HG03442 (cell line): ENCODE data around the gene TMPRSS9.
"Not testable (repeated sequence)": the region's sequence is repeated elsewhere in the genome, so short reads cannot be mapped to it uniquely, and the experiment has no call there.

ENCODE experiments used
- ATAC-seq: cut with Tn5 transposase; IDR thresholded peaks from one replicate; pipeline ENCODE4 v1.9.1; 2021; ENCODE audit warnings: mild to moderate bottlenecking, moderate library complexity; ENCODE audit not compliant: unreplicated experiment

TMPRSS9 gene

DNA sequence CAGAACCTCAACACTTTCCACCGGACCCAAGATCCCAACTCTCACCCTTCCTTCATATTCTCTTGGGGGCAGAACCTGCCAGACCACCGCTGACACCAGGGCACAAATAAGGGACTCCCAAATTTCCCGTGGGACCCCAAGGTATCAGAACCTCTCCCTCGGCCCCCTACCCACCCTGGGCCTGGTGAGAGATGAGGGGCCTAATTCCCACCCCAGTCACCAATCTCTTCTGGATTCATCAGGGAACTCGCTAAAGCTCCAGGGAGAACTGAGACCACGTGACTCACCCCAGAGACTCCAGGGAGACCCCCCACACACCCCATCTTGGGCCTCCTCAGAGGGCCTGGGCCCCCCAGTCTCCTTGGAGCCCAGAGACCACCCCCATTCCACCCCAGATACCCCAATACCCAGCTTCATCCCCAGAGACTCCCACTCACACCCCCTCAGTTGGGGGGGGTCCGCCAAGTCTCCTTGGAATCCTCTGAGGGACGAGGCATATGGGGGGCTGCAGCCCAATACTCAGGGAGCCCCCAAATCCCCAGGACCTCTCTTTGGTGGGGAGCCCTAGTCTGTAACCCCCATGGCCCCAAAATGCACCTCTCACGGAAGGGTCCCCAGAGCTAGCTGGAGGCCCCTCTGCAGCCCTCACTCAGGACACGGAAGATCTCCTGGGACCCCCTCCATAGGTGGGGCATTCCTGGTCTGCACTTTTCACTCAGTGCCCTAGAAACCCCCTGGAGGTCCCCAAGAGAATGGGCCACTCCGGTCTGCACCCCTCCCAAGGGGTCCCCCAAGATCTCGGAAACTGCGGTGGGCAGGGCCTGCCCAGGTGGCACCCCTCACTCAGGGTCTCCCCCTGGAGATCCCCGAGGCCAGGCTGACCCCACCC lies 95.1 kb downstream of the TMPRSS9 start:
- no peak for ATAC-seq

DNA sequence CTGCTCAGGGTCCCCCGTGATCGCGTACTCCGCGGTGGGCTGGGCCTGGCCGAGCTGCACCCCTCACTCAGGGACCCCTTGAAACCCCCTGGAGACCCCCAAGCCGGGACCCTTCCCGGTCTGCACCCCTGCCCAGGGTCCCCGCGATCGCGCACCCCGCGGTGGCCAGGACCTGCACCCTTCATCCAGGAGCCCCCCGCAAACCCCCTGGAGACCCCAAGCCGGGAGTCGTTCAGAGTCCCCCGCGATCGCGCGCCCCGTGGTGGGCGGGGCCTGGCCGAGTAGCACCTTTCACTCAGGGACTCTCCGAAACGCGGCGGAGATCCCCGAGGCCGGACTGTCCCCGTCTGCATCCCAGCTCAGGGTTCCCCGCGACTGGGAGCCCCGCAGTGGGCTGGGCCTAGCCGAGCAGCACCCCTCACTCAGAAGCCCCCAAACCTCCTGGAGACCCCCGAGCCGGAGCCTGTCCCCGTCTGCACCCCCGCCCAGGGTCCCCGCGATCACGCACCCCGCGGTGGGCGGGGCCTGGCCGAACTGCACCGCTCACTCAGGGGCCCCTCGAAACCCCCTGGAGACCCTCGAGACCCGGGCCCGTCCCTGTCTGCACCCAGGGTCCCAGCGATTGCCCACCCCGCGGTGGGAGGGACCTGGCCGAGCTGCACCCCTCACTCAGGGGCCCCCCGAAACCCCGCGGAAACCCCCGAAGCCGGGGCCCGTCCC lies 95.9 kb downstream of the TMPRSS9 start:
- peak; percentile 24 for ATAC-seq

DNA sequence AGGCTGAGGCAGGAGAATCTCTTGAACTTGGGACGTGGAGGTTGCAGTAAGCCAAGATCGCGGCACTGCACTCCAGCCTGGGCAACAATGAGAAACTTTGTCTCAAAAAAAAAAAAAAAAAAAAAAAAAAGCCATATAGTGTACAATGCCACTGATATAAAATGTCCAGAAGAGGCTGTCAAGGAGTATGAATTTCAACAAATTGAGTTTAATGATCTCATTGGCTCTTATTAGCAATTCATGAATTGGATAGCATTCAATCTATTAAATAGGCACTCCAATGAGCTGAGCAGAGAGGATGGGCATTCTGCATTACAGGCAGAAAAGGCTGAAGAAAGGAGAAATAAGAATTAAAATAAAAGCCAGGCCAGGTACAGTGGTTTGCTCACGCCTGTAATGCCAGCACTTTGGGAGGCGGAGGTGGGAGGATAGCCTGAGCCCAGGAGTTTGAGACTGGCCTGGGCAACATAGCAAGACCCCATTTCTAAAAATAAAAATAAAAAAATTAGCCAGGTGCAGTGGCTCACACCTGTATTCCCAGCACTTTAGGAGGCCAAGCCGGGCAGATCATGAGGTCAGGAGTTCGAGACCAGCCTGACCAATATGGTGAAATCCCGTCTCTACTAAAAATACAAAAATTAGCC lies 97.5 kb downstream of the TMPRSS9 start:
- no peak for ATAC-seq

DNA sequence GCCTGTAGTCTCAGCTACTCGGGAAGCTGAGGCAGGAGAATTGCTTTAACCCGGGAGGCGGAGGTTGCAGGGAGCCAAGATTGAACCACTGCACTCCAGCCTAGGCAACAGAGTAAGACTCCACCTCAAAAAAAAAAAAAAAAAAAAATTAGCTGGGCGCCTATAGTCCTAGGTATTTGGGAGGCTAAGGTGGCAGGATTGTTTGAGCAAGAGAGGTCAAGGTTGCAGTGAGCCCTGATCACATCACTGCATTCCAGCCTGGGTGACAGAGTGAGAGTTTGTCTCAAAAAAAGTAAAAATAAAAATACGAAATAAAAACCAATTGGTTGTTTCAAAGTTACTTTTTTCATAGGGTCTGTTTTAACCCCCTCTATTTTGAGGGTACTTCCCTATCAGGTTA lies 98.0 kb downstream of the TMPRSS9 start:
- ATAC-seq = no peak

DNA sequence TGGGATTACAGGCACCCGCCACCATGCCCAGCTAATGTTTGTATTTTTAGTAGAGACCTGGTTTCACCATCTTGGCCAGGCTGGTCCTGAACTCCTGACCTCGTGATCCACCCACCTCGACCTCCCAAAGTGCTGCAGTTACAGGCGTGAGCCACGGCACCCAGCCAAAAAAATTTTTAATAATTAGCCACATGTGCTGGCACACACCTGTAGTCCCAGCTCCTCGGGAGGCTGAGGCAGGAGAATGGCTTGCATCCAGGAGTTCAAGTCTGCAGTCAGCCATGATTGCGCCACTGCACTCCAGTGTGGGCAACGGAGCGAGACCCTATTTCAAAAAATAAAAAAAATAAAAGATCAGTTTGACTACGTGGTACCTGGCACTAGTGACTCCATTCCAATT lies 98.7 kb downstream of the TMPRSS9 start:
- not testable (repeated sequence) for ATAC-seq

DNA sequence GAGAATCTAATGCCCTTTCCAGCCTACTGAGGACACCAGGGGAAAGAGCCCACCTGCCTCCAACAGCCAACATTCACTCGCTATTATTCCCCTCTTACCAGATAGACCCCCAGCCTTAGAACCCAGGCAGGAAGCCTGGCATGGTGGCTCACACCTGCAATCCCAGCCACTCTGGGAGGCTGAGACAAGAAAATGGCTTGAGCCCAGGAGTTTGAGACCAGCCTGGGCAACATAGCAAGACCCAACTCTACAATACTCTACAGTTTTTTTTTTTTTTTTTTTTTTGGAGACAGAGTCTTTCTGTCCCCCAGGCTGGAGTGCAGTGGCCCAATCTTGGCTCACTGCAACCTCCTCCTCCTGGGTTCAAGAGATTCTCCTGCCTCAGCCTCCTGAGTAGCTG lies 100.2 kb downstream of the TMPRSS9 start:
- no peak for ATAC-seq

DNA sequence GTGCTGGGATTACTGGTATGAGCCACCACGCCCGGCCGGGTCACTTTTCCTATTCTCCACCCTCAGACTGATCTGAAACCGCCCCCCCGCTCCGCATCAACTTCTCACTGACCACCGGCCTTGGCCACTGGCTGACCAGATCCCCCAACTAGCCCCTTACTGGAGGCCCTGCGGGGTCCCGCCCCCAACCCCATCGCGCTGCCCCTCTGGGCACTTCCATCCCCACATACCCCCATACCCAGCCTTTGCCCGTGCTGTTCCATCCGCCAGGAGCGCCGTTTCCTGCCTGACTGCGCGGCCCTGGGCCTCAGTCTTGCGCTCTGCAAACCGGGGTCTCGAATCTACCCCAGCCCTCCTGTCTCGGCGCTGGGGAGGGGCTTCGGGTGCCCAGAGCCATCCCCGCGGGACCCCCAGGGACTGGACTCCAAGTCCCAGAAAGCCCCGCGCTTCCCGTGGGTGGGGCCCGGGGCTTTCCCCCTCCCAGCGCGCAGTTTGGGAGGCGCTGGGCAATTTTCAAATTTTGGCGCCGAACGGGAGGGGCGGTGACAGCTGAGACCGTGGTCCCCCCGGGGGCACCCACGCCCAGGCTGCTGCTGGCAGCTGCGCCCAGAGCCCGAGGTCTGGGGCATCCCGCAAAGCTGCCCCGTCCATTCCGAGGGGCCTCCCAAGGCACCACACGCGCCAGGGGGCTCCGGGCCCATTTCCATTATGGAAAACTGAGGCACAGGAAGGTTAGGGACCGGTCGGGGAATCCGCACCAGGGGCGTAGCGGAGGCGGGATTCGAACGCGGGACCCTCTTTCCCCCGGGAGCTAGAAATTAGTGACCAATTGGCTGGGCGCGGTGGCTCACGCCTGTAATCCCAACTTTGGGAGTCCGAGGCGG lies 101.9 kb downstream of the TMPRSS9 start:
- ATAC-seq = peak; percentile 46

DNA sequence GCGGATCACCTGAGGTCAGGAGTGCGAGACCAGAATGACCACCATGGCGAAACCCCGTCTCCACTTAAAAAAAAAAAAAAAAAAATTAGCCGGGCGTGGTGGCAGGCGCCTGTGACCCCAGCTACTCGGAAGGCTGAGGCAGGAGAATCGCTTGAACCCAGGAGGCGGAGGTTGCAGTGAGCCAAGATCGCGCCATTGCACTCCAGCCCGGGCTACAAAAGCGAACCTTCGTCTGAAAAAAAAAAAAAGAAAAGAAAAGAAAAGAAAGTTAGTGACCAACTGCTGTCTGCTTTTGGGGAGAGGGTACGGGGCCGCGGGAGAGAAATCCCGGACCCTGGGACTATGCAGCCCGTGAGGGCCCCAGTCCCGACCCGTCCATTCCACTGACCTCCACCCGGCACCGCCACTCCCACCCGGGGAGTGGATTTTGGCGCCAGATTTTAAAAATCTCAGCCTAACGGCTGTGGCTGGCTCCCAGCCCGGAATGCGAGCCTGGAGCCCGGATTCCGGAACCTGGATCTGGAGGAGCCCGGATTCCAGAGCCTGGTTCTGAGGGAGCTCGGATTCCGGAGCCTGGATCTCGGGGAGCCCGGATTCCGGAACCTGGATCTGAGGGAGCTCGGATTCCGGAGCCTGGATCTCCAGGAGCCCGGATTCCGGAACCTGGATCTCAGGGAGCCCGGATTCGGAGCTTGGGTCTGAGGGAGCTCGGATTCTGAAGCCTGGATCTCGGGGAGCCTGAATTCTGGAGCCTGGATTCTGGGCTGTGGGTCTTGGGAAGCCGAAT lies 102.8 kb downstream of the TMPRSS9 start:
- ATAC-seq = no peak

DNA sequence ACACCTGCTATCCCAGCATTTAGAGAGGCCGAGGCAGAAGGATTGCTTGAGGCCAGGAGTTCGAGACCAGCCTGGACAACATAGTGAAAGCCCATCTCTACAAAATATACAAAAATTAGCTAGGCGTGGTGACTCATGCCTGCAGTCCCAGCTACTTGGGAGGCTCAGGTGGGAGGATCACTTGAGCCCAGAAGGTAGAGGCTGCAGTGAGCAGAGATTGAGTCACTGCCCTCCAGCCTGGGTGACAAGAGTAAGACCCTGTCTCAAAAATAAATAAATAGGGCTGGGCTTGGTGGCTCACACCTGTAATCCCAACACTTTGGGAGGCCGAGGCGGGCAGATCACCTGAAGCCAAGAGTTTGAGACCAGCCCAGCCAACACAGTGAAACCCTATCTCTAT lies 103.6 kb downstream of the TMPRSS9 start:
- not testable (repeated sequence) for ATAC-seq

DNA sequence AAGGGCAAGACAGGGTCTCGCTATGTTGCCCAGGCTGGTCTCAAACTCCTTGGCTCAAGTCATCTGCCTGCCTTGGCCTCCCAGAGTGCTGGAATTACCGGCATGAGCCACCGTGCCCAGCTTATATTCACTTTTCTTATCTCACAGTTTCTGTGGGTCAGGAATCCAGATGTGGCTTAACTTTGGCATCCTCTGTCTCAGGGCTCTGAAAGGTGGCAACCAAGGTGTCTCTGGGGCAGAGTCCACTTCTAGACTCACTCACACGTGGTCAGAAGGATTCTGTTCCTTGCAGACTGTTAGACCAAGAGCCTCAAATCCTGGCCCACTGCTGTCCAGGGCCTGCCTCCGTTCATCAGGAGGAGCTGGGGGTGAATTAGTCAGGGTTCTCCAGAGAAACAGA lies 104.3 kb downstream of the TMPRSS9 start:
- no peak for ATAC-seq

DNA sequence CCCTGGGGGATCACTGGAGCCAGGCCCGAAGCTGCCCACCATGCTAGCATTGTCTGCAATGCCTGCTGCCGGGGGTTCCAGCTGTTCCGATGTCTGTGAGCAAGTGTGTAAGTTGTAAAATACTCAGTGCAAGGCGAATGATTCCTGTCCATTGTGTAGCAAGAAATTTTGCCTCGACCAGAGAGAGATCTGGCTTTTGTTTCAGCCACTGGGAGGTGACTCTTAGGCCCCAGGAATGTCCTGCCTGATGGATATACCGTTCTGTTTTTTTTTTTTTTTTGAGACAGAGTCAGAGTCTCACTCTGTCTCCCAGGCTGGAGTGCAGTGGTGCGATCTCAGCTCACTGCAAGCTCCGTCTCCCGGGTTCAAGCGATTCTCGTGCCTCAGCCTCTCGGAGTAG lies 108.5 kb downstream of the TMPRSS9 start:
- no peak for ATAC-seq

DNA sequence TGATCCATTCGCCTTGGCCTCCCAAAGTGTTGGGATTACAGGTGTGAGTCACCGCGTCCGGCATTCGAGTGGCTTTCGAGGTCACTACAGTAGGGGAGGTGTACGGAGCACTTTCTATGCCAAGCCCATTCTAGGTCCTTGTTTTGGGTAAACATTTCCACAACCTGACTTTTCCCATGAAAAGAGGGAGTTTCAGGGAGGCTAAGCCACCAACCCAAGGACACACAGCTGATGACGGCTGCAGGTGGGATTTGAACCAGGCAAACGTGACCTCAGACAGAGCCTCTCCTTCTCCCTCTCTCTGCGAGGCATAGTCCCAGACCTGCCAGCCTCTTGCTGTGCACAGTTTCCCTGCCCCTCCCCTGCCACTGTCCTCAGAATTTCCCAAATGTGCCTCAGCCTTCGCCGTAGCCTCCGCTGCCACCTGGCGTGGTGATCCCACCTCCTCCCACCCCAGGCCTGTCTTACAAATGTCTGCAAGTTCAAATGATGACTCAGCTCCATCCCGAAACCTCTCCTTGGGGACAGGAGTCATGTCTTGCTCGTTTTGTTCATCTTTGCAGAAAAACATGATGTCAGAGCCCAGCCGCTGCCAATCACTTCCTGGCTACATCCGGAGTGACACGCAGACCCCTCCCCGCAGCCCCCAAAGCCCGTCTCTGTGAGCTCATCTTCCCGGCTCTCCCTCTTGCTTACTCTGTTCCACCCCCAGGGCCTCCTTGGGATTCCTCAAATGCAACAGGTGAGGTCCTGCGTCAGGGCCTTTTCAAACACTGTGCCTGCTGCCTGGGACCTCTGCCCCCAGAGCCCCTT lies 109.2 kb downstream of the TMPRSS9 start:
- ATAC-seq = no peak

DNA sequence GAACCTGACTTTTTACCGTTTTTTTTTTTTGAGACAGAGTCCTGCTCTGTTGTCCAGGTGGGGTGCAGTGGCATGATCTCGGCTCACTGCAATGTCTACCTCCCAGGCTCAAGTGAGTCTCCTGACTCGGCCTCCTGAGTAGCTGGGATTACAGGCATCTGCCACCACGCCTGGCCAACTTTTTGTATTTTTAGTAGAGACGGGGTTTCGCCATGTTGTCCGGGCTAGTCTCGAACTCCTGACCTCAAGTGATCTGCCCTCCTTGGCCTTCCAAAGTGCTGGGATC lies 109.8 kb downstream of the TMPRSS9 start:
- not testable (repeated sequence) for ATAC-seq

DNA sequence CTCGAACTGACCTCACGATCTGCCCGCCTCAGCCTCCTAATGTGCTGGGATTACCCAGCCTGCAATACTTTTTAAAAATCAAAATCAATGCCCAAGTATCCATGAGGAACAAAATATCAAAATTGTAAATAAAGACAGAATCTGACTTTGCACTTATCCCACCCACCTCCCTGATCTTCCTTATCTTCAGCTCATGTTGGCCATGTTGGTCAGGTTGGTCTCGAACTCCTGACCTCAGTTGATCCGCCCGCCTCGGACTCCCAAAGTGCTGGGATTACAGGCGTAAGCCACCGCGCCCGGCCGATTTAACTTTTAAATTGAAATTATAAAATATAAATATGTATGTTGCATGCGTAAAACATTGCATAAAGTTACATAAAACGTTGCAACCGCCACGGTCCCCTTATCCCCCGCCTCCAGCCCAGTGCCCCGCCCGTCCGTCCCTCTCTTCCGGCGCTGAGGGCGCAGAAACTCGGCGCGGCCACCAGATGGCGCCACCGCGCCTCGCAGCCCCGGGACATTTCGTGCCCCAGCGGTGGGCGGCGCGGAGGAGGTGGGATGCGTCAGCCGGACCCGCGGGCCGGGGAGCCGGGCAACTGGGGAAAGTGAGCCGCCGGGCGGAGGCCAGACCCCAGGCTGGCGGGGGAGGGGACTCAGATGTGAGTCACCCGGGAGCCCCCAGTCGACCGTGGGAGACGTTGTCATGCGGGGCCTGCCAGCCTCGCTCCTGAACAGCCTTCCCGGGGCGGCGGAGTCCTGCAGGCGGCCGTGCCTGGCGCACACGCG lies 114.4 kb downstream of the TMPRSS9 start:
- ATAC-seq = peak; percentile 26

DNA sequence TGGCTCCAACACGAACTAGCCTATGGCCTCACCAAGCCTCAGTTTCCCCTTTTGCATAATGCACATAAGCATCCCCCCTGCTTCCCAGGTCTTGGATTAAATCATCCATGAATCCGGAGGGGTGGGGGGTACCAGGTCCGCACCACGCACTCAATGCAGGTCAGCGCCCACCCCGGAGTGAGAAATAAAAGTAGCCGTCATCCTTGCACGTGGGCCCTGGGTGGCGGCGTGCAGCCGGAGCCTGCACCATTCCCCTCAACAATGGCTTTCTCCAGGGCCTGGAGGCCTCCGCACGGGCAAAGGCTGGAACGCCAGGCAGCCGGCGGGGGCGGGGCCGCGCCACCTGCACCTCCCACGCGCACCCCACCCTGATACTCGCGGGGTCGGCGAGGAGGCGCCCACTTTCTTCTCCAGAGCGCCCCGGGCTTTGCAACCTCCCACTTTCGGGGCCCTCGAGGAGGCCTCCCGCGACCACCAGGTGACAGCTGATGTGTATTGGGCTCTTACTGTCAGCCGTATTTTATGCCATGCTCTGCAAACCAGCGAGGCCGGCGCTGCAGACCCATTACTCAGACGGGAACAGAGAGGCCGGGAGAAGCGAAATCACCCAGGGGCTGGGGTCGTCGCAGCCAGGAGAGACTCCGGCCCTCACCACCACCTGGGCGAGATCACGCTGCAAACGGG lies 115.1 kb downstream of the TMPRSS9 start:
- peak; percentile 1 for ATAC-seq
